Panc1 (cell line): ENCODE results near the gene PAK6. TPM values are rescaled to one million over a fixed set of nuclear protein-coding genes. Genes with fewer than 3 reads are reported as not detected.

Experiments used
- ATAC-seq: fragments of 200-7000 bp; cut with Tn5 transposase; 2 replicates; pipeline ENCODE4 v1.9.1; 2020; ENCODE audit warnings: mild to moderate bottlenecking, moderate library complexity
- BruUV-seq: library from RNA; stranded (reverse); fragments of 400-500 nt; replicated peaks from 2 replicates; lab custom pipeline; 2021; lab: Mats Ljungman, UMichigan
- CTCF ChIA-PET: fragments of 300-600 bp; sonication (Branson Sonifier 250); formaldehyde crosslinking; loops from one replicate; lab custom pipeline; 2022; ENCODE audit warnings: antibody characterized with exemption; lab: Charles Lee
- POLR2A ChIA-PET: fragments of 300-600 bp; sonication (Branson Sonifier 250); formaldehyde crosslinking; loops from one replicate; lab custom pipeline; 2022; ENCODE audit warnings: antibody characterized with exemption; lab: Charles Lee
- DNase-seq: peaks from one replicate; pipeline ENCODE4 v3.0.0-alpha.2; 2010; ENCODE audit warnings: low read depth, low spot score
- H3K27ac ChIP-seq: 2 replicates; pipeline ENCODE4 v1.5.1; 2011; ENCODE audit warnings: mild to moderate bottlenecking, low read length, inconsistent platforms
- H3K27me3 ChIP-seq: fragments of 200-500 bp; sonication (Bioruptor generic); 2 replicates; pipeline ENCODE4 v1.6.0; 2014; ENCODE audit warnings: low read length, inconsistent platforms; ENCODE audit not compliant: control insufficient read depth, insufficient read depth
- H3K36me3 ChIP-seq: fragments of 200-500 bp; sonication (Bioruptor generic); 2 replicates; pipeline ENCODE4 v1.5.1; 2014; ENCODE audit warnings: inconsistent platforms, mild to moderate bottlenecking, low read length, moderate library complexity; ENCODE audit not compliant: control insufficient read depth, insufficient read depth
- H3K4me1 ChIP-seq: 2 replicates; pipeline ENCODE4 v1.5.1; 2011; ENCODE audit warnings: inconsistent platforms, mild to moderate bottlenecking, low read length, moderate library complexity; ENCODE audit not compliant: control insufficient read depth, insufficient read depth
- H3K4me3 ChIP-seq, 2 experiments: 2 replicates each; pipeline ENCODE4 v1.5.1; 2011 to 2012; ENCODE audit warnings: low read depth in 2 of 2, low read length in 2 of 2, mild to moderate bottlenecking in 2 of 2, inconsistent platforms in 1 of 2, moderate library complexity in 1 of 2
- H3K9me3 ChIP-seq: fragments of 200-500 bp; sonication (Bioruptor generic); 2 replicates; pipeline ENCODE4 v1.5.1; 2014; ENCODE audit warnings: low read depth, mild to moderate bottlenecking, inconsistent platforms, low read length, moderate library complexity; ENCODE audit not compliant: control insufficient read depth, insufficient read depth
- CTCF ChIP-seq: fragments of 450-650 bp; IDR thresholded peaks from 2 replicates; pipeline ENCODE4 v1.5.1; 2017; ENCODE audit warnings: mild to moderate bottlenecking
- POLR2AphosphoS5 ChIP-seq: IDR thresholded peaks from 2 replicates; pipeline ENCODE4 v1.6.1; 2012; ENCODE audit warnings: mild to moderate bottlenecking, low read depth, low read length, moderate library complexity
- SIN3A ChIP-seq: IDR thresholded peaks from 2 replicates; pipeline ENCODE4 v1.6.1; 2012; ENCODE audit warnings: low read depth, mild to moderate bottlenecking, low read length, moderate library complexity, borderline replicate concordance; ENCODE audit not compliant: insufficient read depth
- TCF7L2 ChIP-seq: IDR thresholded peaks from 2 replicates; pipeline ENCODE4 v1.6.1; 2011; ENCODE audit warnings: mild to moderate bottlenecking, low read depth, low read length, inconsistent platforms
- in situ Hi-C: cut with HindIII; loops from 2 replicates; pipeline ENCODE4 v1.10.0; 2016; ENCODE audit warnings: low sequenced_read_pairs, low pct_unique_long_range_greater_than_20kb
- intact Hi-C: fragments of 100-400 bp; cut with micrococcal nuclease; formaldehyde crosslinking; loops from one replicate; pipeline ENCODE4 v1.10.0; 2022; ENCODE audit not compliant: unreplicated experiment
- total RNA-seq: library from RNA; stranded (reverse); gene quantifications from one replicate; pipeline ENCODE4 v1.2.1, GENCODE V29; 2021; ENCODE audit not compliant: unreplicated experiment
- TF ChIP-seq, protein P1 (sequence below), 2 experiments: IDR thresholded peaks; 2 replicates each; pipeline ENCODE4 v1.6.1; 2011 to 2012; ENCODE audit warnings: low read depth in 2 of 2, control low read depth in 1 of 2, low read length in 1 of 2, mild to moderate bottlenecking in 1 of 2, moderate library complexity in 1 of 2; ENCODE audit not compliant: insufficient read depth in 1 of 2

The PAK6 gene
- total RNA-seq, 1 experiment from 2014 or later: 6.3 TPM

DNA sequence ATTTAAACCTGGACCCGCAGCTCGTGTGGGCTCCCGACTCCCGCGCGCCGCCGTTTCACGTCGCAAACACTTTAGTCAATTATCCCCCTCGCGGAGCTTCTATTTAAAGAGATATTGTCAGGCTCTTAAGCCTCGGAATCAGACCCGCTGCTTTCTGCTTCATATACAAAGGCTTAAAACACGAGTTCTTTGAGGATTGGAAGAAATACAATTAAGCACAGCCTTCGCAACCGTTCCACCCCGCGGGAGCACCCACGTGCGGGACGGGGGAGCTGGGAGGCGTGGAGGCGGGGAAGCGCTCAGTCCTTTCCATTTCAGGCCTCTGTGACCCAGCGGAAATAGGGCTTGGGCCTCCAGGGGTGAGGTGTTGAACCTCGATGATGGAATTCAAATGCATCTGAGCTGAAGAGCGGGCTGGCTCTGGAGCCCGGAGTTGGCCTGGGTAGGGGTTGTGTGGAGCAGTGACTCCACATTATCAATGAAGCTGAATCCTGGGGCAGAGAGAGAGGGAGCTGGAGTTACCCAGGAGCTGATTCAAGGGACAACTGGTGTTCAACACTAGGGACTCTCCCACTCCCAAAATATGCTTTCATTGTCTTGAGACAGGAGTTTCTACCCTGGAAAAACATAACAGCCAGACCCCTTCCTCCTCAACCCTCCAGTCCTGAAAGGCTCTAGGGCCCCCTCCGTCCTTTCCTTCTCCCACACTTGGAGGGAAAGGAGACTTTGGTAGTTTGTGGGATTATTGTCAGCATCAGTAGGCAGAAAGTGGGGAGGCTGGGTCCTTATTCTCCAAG lies 41.6 kb downstream of the PAK6 start:
- H3K9me3 ChIP-seq: no peaks in the 10 kb centered on the region
- no peak overlapping the region for H3K4me3 ChIP-seq
- no peak overlapping the region for H3K27ac ChIP-seq
- CTCF ChIA-PET: interaction anchor here (0.6 to 2.6 kb wide), 6 partner anchors 28 to 63 kb away, joined by 3 to 33 read pairs (median 6); partner anchors contain the start of genes PAK6 and PLCB2
- TF ChIP-seq, protein P1, sequence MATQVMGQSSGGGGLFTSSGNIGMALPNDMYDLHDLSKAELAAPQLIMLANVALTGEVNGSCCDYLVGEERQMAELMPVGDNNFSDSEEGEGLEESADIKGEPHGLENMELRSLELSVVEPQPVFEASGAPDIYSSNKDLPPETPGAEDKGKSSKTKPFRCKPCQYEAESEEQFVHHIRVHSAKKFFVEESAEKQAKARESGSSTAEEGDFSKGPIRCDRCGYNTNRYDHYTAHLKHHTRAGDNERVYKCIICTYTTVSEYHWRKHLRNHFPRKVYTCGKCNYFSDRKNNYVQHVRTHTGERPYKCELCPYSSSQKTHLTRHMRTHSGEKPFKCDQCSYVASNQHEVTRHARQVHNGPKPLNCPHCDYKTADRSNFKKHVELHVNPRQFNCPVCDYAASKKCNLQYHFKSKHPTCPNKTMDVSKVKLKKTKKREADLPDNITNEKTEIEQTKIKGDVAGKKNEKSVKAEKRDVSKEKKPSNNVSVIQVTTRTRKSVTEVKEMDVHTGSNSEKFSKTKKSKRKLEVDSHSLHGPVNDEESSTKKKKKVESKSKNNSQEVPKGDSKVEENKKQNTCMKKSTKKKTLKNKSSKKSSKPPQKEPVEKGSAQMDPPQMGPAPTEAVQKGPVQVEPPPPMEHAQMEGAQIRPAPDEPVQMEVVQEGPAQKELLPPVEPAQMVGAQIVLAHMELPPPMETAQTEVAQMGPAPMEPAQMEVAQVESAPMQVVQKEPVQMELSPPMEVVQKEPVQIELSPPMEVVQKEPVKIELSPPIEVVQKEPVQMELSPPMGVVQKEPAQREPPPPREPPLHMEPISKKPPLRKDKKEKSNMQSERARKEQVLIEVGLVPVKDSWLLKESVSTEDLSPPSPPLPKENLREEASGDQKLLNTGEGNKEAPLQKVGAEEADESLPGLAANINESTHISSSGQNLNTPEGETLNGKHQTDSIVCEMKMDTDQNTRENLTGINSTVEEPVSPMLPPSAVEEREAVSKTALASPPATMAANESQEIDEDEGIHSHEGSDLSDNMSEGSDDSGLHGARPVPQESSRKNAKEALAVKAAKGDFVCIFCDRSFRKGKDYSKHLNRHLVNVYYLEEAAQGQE (IDR thresholded peaks at IDR 0.05; ENCODE audit: insufficient read depth in 1 of 2, low read depth in 2 of 2, low read length in 1 of 2): no peak
- TF ChIP-seq CTCF: no peak
- no peak for TF ChIP-seq POLR2AphosphoS5
- TF ChIP-seq TCF7L2: no peak
- TF ChIP-seq SIN3A: no peak
- in situ Hi-C loops: no loop called here
- no peak for DNase-seq
- intact Hi-C loops: no loop called here
- H3K4me1 ChIP-seq: 0 out of 2 replicates have a peak, but pooled peaks cover 2% of the 10 kb centered on the region
- BruUV-seq: no TSS peak
- POLR2A ChIA-PET: no interaction called here
- no peaks in the 10 kb centered on the region for H3K36me3 ChIP-seq
- no peak for ATAC-seq
- no peaks in the 10 kb centered on the region for H3K27me3 ChIP-seq

DNA sequence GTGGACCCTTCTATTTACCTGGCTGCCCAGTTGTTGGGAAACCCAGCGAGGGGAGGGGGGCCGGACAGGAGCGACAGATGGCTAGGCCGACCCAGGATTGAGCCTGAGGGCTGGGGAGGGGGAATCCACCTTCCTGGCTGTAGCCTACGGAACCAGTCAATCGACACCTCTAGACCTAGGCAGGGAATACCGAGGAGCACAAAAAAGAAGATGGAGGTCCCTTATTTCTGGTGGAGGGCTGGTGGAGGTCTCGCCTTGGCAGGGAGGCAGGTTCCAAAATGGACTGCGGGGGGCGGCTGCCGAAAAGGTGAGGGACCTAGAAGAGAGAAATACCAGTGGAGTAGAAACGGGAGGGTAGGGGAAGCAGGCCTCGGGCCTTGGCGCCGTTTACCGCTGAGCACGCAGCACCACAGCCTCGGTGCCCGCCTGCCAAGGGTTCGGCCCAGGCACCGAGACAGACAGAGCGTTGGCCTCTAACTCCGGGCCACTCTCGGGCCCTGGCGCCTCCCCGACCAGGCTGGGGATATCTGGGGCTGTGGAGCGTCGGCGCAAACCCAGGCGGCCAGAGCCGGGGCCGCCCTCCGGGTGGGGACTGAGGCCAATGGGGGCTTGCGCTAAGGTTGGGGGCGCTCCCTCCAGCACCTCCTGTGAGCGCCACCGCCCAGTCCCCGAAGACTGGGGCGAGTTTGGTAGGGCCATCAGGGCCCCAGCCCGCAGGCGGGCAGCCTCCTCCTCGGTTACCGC lies 42.4 kb downstream of the PAK6 start:
- intact Hi-C loops: no loop called here

More for the DNA sequence above, 42.4 kb downstream of the PAK6 start:
- BruUV-seq: no TSS peak
- Histone ChIP-seq H3K36me3 (no peaks in the 10 kb centered on the region), H3K4me1 (0 out of 2 replicates have a peak, but pooled peaks cover 7% of the 10 kb centered on the region), H3K27ac (no peak overlapping the region), H3K9me3 (no peaks in the 10 kb centered on the region), H3K27me3 (no peaks in the 10 kb centered on the region), H3K4me3 (no peak overlapping the region)
- no peak for DNase-seq
- in situ Hi-C loops: no loop called here
- CTCF ChIA-PET: interaction anchor here (0.6 to 2.6 kb wide), 4 partner anchors 27 to 57 kb away, joined by 3 to 16 read pairs (median 3); partner anchors contain the start of gene PAK6
- no peak for TF ChIP-seq POLR2AphosphoS5
- no peak for TF ChIP-seq SIN3A
- TF ChIP-seq, protein P1 (IDR thresholded peaks at IDR 0.05; ENCODE audit: insufficient read depth in 1 of 2, low read depth in 2 of 2, low read length in 1 of 2): no peak
- no peak for TF ChIP-seq TCF7L2
- TF ChIP-seq CTCF: no peak
- POLR2A ChIA-PET: no interaction called here
- ATAC-seq: no peak
